CD8-positive, alpha-beta memory T cell (primary cell): ENCODE measurements around the gene RGL4. TPM values are rescaled to one million over a fixed set of nuclear protein-coding genes. Genes with fewer than 3 reads are reported as not detected.
"Not testable (repeated sequence)": the region's sequence is repeated elsewhere in the genome, so short reads cannot be mapped to it uniquely, and the experiment has no call there.

Experiments used
- CTCF ChIA-PET: fragments of 350-600 bp; sonication (Branson Sonifier 250); formaldehyde crosslinking; loops from one replicate; lab custom pipeline; 2021; ENCODE audit warnings: antibody characterized with exemption; lab: Charles Lee
- POLR2A ChIA-PET: fragments of 350-600 bp; sonication (Branson Sonifier 250); formaldehyde crosslinking; loops from one replicate; lab custom pipeline; 2021; ENCODE audit warnings: antibody characterized with exemption; lab: Charles Lee
- DNase-seq, 5 donors: peaks; one replicate each; pipeline versions ENCODE4 v3.0.0 to v3.0.0-alpha.2; 2020 to 2022; ENCODE audit warnings: mixed read lengths in 1 of 5
- H3K27ac ChIP-seq: one replicate; pipeline ENCODE4 v1.7.0; 2013; ENCODE audit warnings: low read depth, mild to moderate bottlenecking, low read length, moderate library complexity
- H3K27me3 ChIP-seq: 2 replicates; pipeline ENCODE4 v1.7.0; 2013; ENCODE audit warnings: low read length, mild to moderate bottlenecking; ENCODE audit not compliant: insufficient read depth, poor library complexity, severe bottlenecking
- H3K36me3 ChIP-seq: 2 replicates; pipeline ENCODE4 v1.7.0; 2013; ENCODE audit warnings: mild to moderate bottlenecking, low read length, moderate library complexity; ENCODE audit not compliant: insufficient read depth
- H3K4me1 ChIP-seq: 2 replicates; pipeline ENCODE4 v1.7.0; 2013; ENCODE audit warnings: mild to moderate bottlenecking, low read length, moderate library complexity; ENCODE audit not compliant: insufficient read depth
- H3K4me3 ChIP-seq: 2 replicates; pipeline ENCODE4 v1.7.0; 2013; ENCODE audit warnings: mild to moderate bottlenecking, low read length
- H3K9me3 ChIP-seq: 2 replicates; pipeline ENCODE4 v1.7.0; 2013; ENCODE audit warnings: mild to moderate bottlenecking, low read length
- H3K27ac Mint-ChIP-seq, 8 donors: one replicate each; pipeline ENCODE4 v1.8.0; 2020 to 2021; ENCODE audit warnings: mixed read lengths in 8 of 8, mild to moderate bottlenecking in 6 of 8, inconsistent platforms in 3 of 8, moderate library complexity in 3 of 8
- H3K27me3 Mint-ChIP-seq, 2 donors: one replicate each; pipeline ENCODE4 v1.8.0; 2020 to 2021; ENCODE audit warnings: mixed read lengths in 2 of 2, mild to moderate bottlenecking in 1 of 2, moderate library complexity in 1 of 2
- H3K36me3 Mint-ChIP-seq, 3 donors: one replicate each; pipeline ENCODE4 v1.8.0; 2020 to 2021; ENCODE audit warnings: mixed read lengths in 3 of 3, inconsistent platforms in 1 of 3, mild to moderate bottlenecking in 1 of 3
- H3K4me1 Mint-ChIP-seq, 3 donors: one replicate each; pipeline ENCODE4 v1.8.0; 2020 to 2021; ENCODE audit warnings: mixed read lengths in 3 of 3, inconsistent platforms in 1 of 3, mild to moderate bottlenecking in 1 of 3
- H3K4me3 Mint-ChIP-seq, 7 donors: one replicate each; pipeline ENCODE4 v1.8.0; 2020 to 2021; ENCODE audit warnings: mixed read lengths in 7 of 7, mild to moderate bottlenecking in 6 of 7, moderate library complexity in 4 of 7, inconsistent platforms in 2 of 7
- H3K9me3 Mint-ChIP-seq, 5 donors: one replicate each; pipeline ENCODE4 v1.8.0; 2020 to 2022; ENCODE audit warnings: mixed read lengths in 5 of 5, mild to moderate bottlenecking in 3 of 5, moderate library complexity in 2 of 5, inconsistent platforms in 1 of 5
- polyA plus RNA-seq: library from polyadenylated mRNA; unstranded; fragments of 300-500 nt; fragmentation: Illumina TruSeq; gene quantifications from one replicate; pipeline ENCODE4 v1.2.3, GENCODE V29; 2021
- total RNA-seq, 2 experiments: library from RNA; stranded (reverse); gene quantifications; one replicate each; pipeline ENCODE4 v1.2.3, GENCODE V29; 2021

Gene RGL4
- total and polyA plus RNA-seq, 3 experiments from 2014 or later, result 3.2 to 58.4 (median 4.8) TPM

GRCh38 chr22:23660381-23660780 is 30.4 kb upstream of the RGL4 start:
- H3K36me3 ChIP-seq, H3K9me3 ChIP-seq, DNase-seq, H3K4me3 Mint-ChIP-seq, CTCF ChIA-PET, H3K9me3 Mint-ChIP-seq, H3K27me3 Mint-ChIP-seq, H3K4me1 Mint-ChIP-seq, H3K4me3 ChIP-seq, H3K4me1 ChIP-seq, POLR2A ChIA-PET, H3K27ac ChIP-seq, H3K27me3 ChIP-seq: not testable (repeated sequence)
- Mint-ChIP-seq H3K27ac (peak overlapping the region in 1 of 8 donors; percentile 29), H3K36me3 (peaks cover 7 to 60% (median 14%) of the 10 kb centered on the region in 3 donors)

GRCh38 chr22:23670378-23671295 is 20.2 kb upstream of the RGL4 start:
- H3K27me3 ChIP-seq, result no peaks in the 10 kb centered on the region
- H3K27ac Mint-ChIP-seq, result peak overlapping the region in 2 of 8 donors; percentile 12
- peaks cover 0 to 16% (median 0%) of the 10 kb centered on the region in 3 donors for H3K36me3 Mint-ChIP-seq
- no peaks in the 10 kb centered on the region for H3K27me3 Mint-ChIP-seq
- POLR2A ChIA-PET, result no interaction called here
- H3K4me3 ChIP-seq, result no peak overlapping the region
- no peaks in the 10 kb centered on the region for H3K4me1 ChIP-seq
- no peaks in the 10 kb centered on the region for H3K9me3 Mint-ChIP-seq
- H3K27ac ChIP-seq, result no peak overlapping the region
- H3K9me3 ChIP-seq, result no peaks in the 10 kb centered on the region
- H3K36me3 ChIP-seq, result no peaks in the 10 kb centered on the region
- no peak for DNase-seq
- H3K4me1 Mint-ChIP-seq, result peaks cover 0 to 3% (median under 1%) of the 10 kb centered on the region in 3 donors
- CTCF ChIA-PET, result interaction anchor here (0.6 kb wide), 1 partner anchor 129 kb away, joined by 4 read pairs; no protein-coding TSS in a partner anchor
- H3K4me3 Mint-ChIP-seq, result no peak overlapping the region

- H3K27ac ChIP-seq, H3K4me3 ChIP-seq, H3K27ac Mint-ChIP-seq, H3K9me3 Mint-ChIP-seq, H3K27me3 Mint-ChIP-seq, H3K4me1 ChIP-seq, CTCF ChIA-PET, H3K36me3 ChIP-seq, H3K4me3 Mint-ChIP-seq, DNase-seq, H3K9me3 ChIP-seq, POLR2A ChIA-PET, H3K27me3 ChIP-seq: not testable (repeated sequence)
- H3K36me3 Mint-ChIP-seq, result peaks cover 0 to 12% (median 0%) of the 10 kb centered on the region in 3 donors
- H3K4me1 Mint-ChIP-seq, result peaks cover 6 to 10% (median 7%) of the 10 kb centered on the region in 3 donors
Observed at GRCh38 chr22:23671387-23671786, 19.4 kb upstream of the RGL4 start.

GRCh38 chr22:23672307-23673049 is 18.3 kb upstream of the RGL4 start:
- H3K27me3 ChIP-seq, POLR2A ChIA-PET, CTCF ChIA-PET: not testable (repeated sequence)

GRCh38 chr22:23673050-23673620 is 17.7 kb upstream of the RGL4 start:
- Histone ChIP-seq H3K9me3 (no peaks in the 10 kb centered on the region), H3K4me1 (no peaks in the 10 kb centered on the region), H3K27me3 (no peaks in the 10 kb centered on the region), H3K4me3 (no peak overlapping the region), H3K27ac (no peak overlapping the region), H3K36me3 (no peaks in the 10 kb centered on the region)
- ChIA-PET CTCF (no interaction called here), POLR2A (no interaction called here)
- Mint-ChIP-seq H3K27ac (peak overlapping the region in 5 of 8 donors; percentile 32 to 75 (median 67)), H3K27me3 (no peaks in the 10 kb centered on the region), H3K9me3 (no peaks in the 10 kb centered on the region), H3K4me3 (no peak overlapping the region), H3K4me1 (peaks cover 8 to 19% (median 15%) of the 10 kb centered on the region in 3 donors), H3K36me3 (peaks cover 0 to 17% (median 2%) of the 10 kb centered on the region in 3 donors)
- DNase-seq, result no peak

More at GRCh38 chr22:23672307-23673049, 18.3 kb upstream of the RGL4 start:
- peaks cover 8 to 13% (median 13%) of the 10 kb centered on the region in 3 donors for H3K4me1 Mint-ChIP-seq
- H3K4me1 ChIP-seq, DNase-seq, H3K9me3 Mint-ChIP-seq, H3K27ac ChIP-seq, H3K9me3 ChIP-seq, H3K4me3 ChIP-seq, H3K4me3 Mint-ChIP-seq, H3K27me3 Mint-ChIP-seq, H3K36me3 ChIP-seq: not testable (repeated sequence)
- peak overlapping the region in 5 of 8 donors; percentile 2 to 73 (median 66) for H3K27ac Mint-ChIP-seq
- H3K36me3 Mint-ChIP-seq, result peaks cover 0 to 13% (median 0%) of the 10 kb centered on the region in 3 donors

- Histone ChIP-seq H3K4me3 (no peak overlapping the region), H3K4me1 (no peaks in the 10 kb centered on the region), H3K36me3 (no peaks in the 10 kb centered on the region), H3K9me3 (no peaks in the 10 kb centered on the region), H3K27me3 (no peaks in the 10 kb centered on the region), H3K27ac (no peak overlapping the region)
- peak overlapping the region in 4 of 8 donors; percentile 12 to 94 (median 44) for H3K27ac Mint-ChIP-seq
- ChIA-PET POLR2A (no interaction called here), CTCF (no interaction called here)
- peaks cover 0 to 18% (median 2%) of the 10 kb centered on the region in 3 donors for H3K36me3 Mint-ChIP-seq
- DNase-seq, result no peak
- peaks cover 8 to 21% (median 16%) of the 10 kb centered on the region in 3 donors for H3K4me1 Mint-ChIP-seq
- H3K27me3 Mint-ChIP-seq, result no peaks in the 10 kb centered on the region
- no peak overlapping the region for H3K4me3 Mint-ChIP-seq
- H3K9me3 Mint-ChIP-seq, result no peaks in the 10 kb centered on the region
Observed at GRCh38 chr22:23673826-23674690, 16.8 kb upstream of the RGL4 start.

GRCh38 chr22:23674886-23675501 is 15.8 kb upstream of the RGL4 start:
- H3K9me3 ChIP-seq, H3K4me1 ChIP-seq, H3K27me3 Mint-ChIP-seq, POLR2A ChIA-PET, CTCF ChIA-PET, DNase-seq, H3K36me3 ChIP-seq, H3K4me3 Mint-ChIP-seq, H3K27me3 ChIP-seq, H3K27ac ChIP-seq, H3K4me3 ChIP-seq, H3K9me3 Mint-ChIP-seq: not testable (repeated sequence)
- Mint-ChIP-seq H3K36me3 (peaks cover 0 to 23% (median 2%) of the 10 kb centered on the region in 3 donors), H3K4me1 (peaks cover 8 to 21% (median 16%) of the 10 kb centered on the region in 3 donors), H3K27ac (peak overlapping the region in 5 of 8 donors; percentile 12 to 56 (median 29))
